Right ventricle myocardium superior (tissue), 1 donor: ENCODE data around the gene DHX16. TPM values are rescaled to one million over a fixed set of nuclear protein-coding genes. Genes with fewer than 3 reads are reported as not detected.

Experiments used
- ATAC-seq: fragments of 200-7000 bp; cut with Tn5 transposase; one replicate; pipeline ENCODE4 v1.9.1; 2020; ENCODE audit warnings: mild to moderate bottlenecking; ENCODE audit not compliant: poor library complexity
- DNase-seq: peaks from one replicate; pipeline ENCODE4 v3.0.0-alpha.2; 2020
- intact Hi-C: fragments of 100-400 bp; cut with DNase I; formaldehyde crosslinking; loops from one replicate; pipeline ENCODE4 v1.11.2; 2022
- total RNA-seq: library from RNA; stranded (reverse); fragmentation: NEBNext Ultra II Directional; extraction: Animal tissue kit (Norgen Biotek cat#: 25700); gene quantifications from one replicate; pipeline ENCODE4 v1.2.1, GENCODE V29; 2021
- donor health status: DM: no; HTN: yes; CAD: no; lungs with severe emphysema.

The DHX16 gene
- total RNA-seq, 1 donor from 2014 or later = 20.5 TPM

GRCh38 chr6:30705620-30706019, 32.8 kb upstream of the DHX16 start:
- ATAC-seq = peak; percentile 79
- intact Hi-C loops = no loop called here
- DNase-seq = no peak

DNA sequence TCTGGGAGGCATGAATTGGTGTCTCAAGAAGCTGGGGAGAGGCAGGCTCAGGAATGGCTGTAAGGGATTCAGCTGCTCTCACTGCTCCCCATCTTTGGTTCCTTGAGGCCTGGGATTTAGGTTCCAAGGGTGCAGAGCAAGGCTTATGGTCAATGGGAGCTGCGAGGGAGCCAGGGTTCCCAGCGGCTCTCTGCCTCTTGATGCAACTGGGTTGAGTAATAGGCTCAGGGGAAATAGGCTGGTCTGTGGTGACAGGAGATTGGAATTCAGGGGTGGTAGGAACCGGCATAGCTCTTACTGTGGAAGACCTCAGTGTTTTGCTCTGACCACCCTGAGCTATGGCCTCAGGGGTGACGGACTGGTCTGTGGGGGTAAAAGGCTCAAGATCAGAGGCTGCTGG, 31.0 kb upstream of the DHX16 start:
- intact Hi-C loops = no loop called here
- DNase-seq = no peak
- no peak for ATAC-seq

DNA sequence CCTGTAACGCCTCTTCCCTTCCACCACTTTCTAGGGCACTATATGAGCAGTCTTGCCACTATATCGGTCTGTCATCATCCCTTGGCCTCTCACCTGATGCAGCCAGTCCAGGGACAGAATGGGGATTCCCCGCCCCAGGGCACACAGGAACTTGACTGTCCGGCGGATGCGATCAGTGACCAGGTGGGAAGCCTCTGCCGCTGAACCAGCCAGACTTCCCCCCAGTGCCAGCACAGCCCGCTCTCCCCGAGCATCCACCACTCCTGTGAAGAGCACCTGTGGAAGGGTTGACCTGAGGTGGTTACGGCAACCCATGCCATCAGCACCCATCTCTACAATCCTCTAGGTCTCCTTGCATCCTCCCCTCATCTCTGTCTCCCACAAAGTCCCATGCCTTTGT, 30.2 kb upstream of the DHX16 start:
- intact Hi-C loops = no loop called here
- DNase-seq (no peak), ATAC-seq (no peak)

DNA sequence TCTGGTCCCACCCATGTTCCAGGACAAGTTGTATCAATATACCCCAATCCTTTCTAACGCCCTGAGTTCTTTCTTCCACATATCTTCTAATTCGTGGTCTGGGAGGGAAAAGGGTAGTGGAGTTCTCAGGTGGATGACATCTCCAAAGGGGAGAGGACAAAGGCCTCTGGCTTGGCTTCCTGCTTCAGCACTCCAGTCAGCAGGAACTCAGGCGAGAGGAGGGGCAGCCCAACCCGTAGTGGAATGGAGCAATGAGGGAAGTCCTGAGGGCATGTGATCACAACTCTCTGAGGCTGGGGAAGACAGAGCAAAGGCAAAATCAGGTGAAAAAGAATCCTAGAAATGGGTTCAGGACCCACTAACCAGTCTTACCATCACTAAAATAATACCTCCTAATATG, 27.5 kb upstream of the DHX16 start:
- DNase-seq = no peak
- intact Hi-C loops = no loop called here

GRCh38 chr6:30696432-30696831, 23.6 kb upstream of the DHX16 start:
- no peak for ATAC-seq
- intact Hi-C loops = no loop called here
- no peak for DNase-seq

More for the DNA sequence above, 27.5 kb upstream of the DHX16 start:
- peak; percentile 82 for ATAC-seq

- DNase-seq = no peak
- no peak for ATAC-seq
- intact Hi-C loops = no loop called here
These were observed 18.5 kb upstream of the DHX16 start for GRCh38 chr6:30691208-30691847.

GRCh38 chr6:30690403-30691207, 17.8 kb upstream of the DHX16 start, which contains the start of gene NRM:
Gene NRM (minus strand): TSS chr6:30690984. CDS start chr6:30690974, 10 bp downstream.
- DNase-seq = peak; percentile 94
- intact Hi-C loops = no loop called here
- peak; percentile 77 for ATAC-seq

- no peak for ATAC-seq
- intact Hi-C loops = no loop called here
- no peak for DNase-seq
These were observed 17.2 kb upstream of the DHX16 start for GRCh38 chr6:30689985-30690384.

GRCh38 chr6:30689022-30689865, 16.4 kb upstream of the DHX16 start:
- intact Hi-C loops = no loop called here
- DNase-seq = no peak

DNA sequence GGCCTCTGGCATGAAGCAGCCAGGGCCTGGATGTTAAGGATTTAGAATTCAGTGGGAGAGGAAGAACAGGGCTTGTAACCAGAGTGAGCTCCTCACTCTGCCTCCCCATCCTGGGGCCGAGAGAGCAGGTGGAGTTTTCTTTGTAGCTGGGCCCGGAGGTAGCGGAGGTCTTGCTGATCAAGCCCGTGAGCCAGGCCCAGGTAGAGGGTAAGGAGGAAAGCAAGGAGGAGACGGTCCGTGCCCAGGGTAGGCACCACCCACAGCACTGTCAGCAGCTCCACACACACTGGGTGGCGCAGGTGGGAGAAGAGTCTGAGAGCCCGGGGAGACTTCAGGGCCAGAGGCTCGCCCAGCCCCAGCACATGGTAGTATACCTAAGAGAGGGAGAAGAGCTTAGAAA, 15.8 kb upstream of the DHX16 start:
- no peak for DNase-seq
- intact Hi-C loops = no loop called here
- ATAC-seq = no peak

More at GRCh38 chr6:30689022-30689865, 16.4 kb upstream of the DHX16 start:
- ATAC-seq = no peak

- intact Hi-C loops = no loop called here
- ATAC-seq = no peak
- peak; percentile 65 for DNase-seq
These were observed 15.0 kb upstream of the DHX16 start for GRCh38 chr6:30687659-30688431.

GRCh38 chr6:30686908-30687658, 14.3 kb upstream of the DHX16 start:
- intact Hi-C loops = no loop called here
- DNase-seq = peak; percentile 99
- ATAC-seq = peak; percentile 77

DNA sequence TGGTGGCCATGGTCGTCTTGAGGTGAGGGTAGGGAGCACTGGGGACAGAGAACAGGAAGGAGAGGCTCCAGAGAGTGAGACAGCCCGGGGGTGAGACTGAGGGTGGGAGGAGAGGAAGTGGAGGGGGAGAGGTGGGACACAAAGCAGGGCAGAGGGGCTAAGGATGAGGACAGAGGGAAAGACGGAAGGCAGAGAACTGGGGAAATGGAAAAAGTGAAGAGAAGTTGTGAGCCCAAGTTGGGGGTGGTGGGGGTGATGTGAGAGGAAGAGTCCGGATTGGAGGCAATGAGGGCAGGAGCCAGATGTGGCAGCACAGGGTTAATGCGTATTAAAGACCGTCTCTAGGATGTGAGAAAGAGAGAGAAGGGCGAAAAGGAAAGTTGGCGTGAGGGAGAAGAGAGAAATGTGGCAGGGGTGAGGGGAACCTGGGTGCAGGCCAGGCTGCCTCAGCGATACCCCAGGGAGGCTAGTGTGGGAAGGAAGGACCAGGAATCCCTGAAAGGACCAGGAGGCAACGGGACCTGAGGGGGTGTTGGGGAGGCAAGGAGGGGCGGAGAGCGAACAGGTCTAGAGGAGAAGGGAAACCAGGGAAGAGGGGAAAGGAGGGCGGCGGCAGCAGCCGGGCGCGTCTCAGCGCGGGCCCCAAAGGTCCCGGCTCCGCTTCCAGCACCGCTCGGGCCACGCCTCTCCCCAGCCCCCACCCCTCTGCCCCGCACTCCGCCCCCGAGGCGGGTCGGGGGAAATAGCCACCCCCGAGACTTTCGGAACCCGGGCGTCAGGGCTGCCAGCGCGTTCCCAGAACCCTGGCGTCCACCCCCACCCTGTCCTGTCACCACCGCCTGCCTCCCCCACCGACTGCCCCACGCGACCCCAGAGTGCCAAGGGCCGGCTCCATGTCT, 13.5 kb upstream of the DHX16 start, which contains the start of gene PPP1R18:
Gene PPP1R18 (minus strand): TSS at position 637 of the 899 bp plus-strand sequence. CDS start 627 bp downstream, at position 10.
- intact Hi-C loops = no loop called here
- ATAC-seq (peak; percentile 67), DNase-seq (peak; percentile 91)

DNA sequence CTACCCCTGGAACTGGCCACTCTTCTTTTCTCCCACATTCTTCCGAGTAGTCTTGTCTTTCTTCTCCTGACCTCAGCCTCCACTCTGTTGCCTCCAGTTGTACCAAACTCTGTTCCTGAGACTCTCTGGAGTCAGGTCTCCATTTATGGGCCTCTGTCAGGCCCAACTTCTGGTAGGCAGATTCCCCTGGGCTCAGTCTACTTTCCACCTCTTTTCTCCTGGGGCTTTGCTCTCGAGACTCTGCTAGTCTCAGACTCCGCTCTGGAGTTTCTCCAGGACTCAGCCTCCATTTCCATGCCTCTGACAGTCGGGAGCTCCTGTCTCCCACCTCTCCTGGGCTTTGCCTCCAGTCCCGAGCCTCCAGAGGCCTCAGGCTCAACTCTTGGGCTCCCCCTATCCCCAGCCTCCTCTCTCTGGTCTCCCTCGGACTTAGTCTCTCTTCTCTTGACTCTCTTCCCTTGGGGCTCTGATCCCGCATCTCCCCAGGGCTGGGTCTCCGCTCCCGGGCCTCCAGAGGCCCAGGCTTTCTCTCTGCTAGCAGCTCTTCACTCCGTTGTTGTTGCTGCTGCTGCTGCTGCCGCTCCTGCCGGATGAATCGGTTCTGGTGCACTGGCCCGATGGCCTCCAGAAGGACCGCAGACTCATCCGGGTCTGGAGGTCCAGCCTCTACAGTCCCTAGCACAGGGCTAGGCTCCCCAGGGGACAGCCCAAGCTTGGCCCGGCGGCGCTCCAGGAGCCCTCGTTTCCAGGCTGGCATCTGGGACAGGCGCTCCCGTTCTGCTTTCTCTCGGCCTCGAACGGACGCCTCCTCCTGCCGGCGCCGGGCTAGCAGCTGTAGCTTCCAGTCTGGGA, 12.6 kb upstream of the DHX16 start:
- intact Hi-C loops = no loop called here
- ATAC-seq (no peak), DNase-seq (no peak)

GRCh38 chr6:30684386-30685156, 11.8 kb upstream of the DHX16 start:
- ATAC-seq (no peak), DNase-seq (peak; percentile 79)
- intact Hi-C loops = no loop called here
